H9 (cell line): ENCODE results near the gene ERRFI1. TPM values are rescaled to one million over a fixed set of nuclear protein-coding genes. Genes with fewer than 3 reads are reported as not detected.
"Not testable (repeated sequence)": the region's sequence is repeated elsewhere in the genome, so short reads cannot be mapped to it uniquely, and the experiment has no call there.

Experiments
- DNase-seq: peaks from one replicate; pipeline ENCODE4 v3.0.0-alpha.2; 2017
- H2AFZ ChIP-seq: one replicate; pipeline ENCODE4 v1.6.1; 2013; ENCODE audit warnings: mild to moderate bottlenecking, low read length, control low read depth, moderate library complexity
- H2AK5ac ChIP-seq: 2 replicates; pipeline ENCODE4 v1.6.1; 2013; ENCODE audit warnings: low read length, control low read depth, mixed read lengths; ENCODE audit not compliant: insufficient read length
- H2BK120ac ChIP-seq: one replicate; pipeline ENCODE4 v1.6.1; 2013; ENCODE audit warnings: low read depth, mild to moderate bottlenecking, low read length, control low read depth, inconsistent platforms; ENCODE audit not compliant: poor library complexity, severe bottlenecking
- H2BK12ac ChIP-seq: 2 replicates; pipeline ENCODE4 v1.6.1; 2013; ENCODE audit warnings: low read length, control low read depth, mixed read lengths, low read depth; ENCODE audit not compliant: insufficient read length
- H2BK15ac ChIP-seq: 2 replicates; pipeline ENCODE4 v1.6.1; 2013; ENCODE audit warnings: low read depth, low read length, control low read depth
- H2BK20ac ChIP-seq: one replicate; pipeline ENCODE4 v1.6.1; 2013; ENCODE audit warnings: low read depth, mild to moderate bottlenecking, low read length, control low read depth, inconsistent platforms; ENCODE audit not compliant: poor library complexity, severe bottlenecking
- H2BK5ac ChIP-seq: 2 replicates; pipeline ENCODE4 v1.6.1; 2013; ENCODE audit warnings: low read length, control low read depth, mixed read lengths; ENCODE audit not compliant: insufficient read length
- H3K14ac ChIP-seq: 2 replicates; pipeline ENCODE4 v1.6.1; 2013; ENCODE audit warnings: low read length, control low read depth; ENCODE audit not compliant: insufficient read depth
- H3K18ac ChIP-seq: 2 replicates; pipeline ENCODE4 v1.6.1; 2013; ENCODE audit warnings: low read depth, mild to moderate bottlenecking, mixed read lengths, low read length, control low read depth; ENCODE audit not compliant: insufficient read length
- H3K23ac ChIP-seq: 2 replicates; pipeline ENCODE4 v1.6.1; 2013; ENCODE audit warnings: low read length, control low read depth, mixed read lengths, low read depth; ENCODE audit not compliant: insufficient read length
- H3K23me2 ChIP-seq: 2 replicates; pipeline ENCODE4 v1.6.1; 2013; ENCODE audit warnings: low read depth, mild to moderate bottlenecking, mixed read lengths, low read length, control low read depth; ENCODE audit not compliant: insufficient read length, poor library complexity, severe bottlenecking
- H3K27ac ChIP-seq: 2 replicates; pipeline ENCODE4 v1.5.1; 2013; ENCODE audit warnings: low read length, control low read depth, mixed read lengths, low read depth; ENCODE audit not compliant: insufficient read length
- H3K27me3 ChIP-seq: 2 replicates; pipeline ENCODE4 v1.6.1; 2013; ENCODE audit warnings: low read length, control low read depth, inconsistent platforms; ENCODE audit not compliant: insufficient read depth
- H3K4ac ChIP-seq: 2 replicates; pipeline ENCODE4 v1.6.1; 2013; ENCODE audit warnings: low read depth, mild to moderate bottlenecking, control low read depth, inconsistent platforms, low read length, moderate library complexity
- H3K4me1 ChIP-seq: 2 replicates; pipeline ENCODE4 v1.6.1; 2013; ENCODE audit warnings: low read length, control low read depth, inconsistent platforms; ENCODE audit not compliant: insufficient read depth
- H3K4me2 ChIP-seq: 2 replicates; pipeline ENCODE4 v1.6.1; 2013; ENCODE audit warnings: low read length, control low read depth, mixed read lengths; ENCODE audit not compliant: insufficient read length, insufficient read depth
- H3K56ac ChIP-seq: 2 replicates; pipeline ENCODE4 v1.6.1; 2013; ENCODE audit warnings: low read depth, mild to moderate bottlenecking, mixed read lengths, low read length, control low read depth; ENCODE audit not compliant: insufficient read length
- H3K79me1 ChIP-seq: 2 replicates; pipeline ENCODE4 v1.6.1; 2013; ENCODE audit warnings: low read depth, mild to moderate bottlenecking, moderate library complexity, low read length, control low read depth, inconsistent platforms; ENCODE audit not compliant: insufficient read depth, poor library complexity, severe bottlenecking
- H3K79me2 ChIP-seq: 2 replicates; pipeline ENCODE4 v1.6.1; 2013; ENCODE audit warnings: low read length, control low read depth, inconsistent platforms; ENCODE audit not compliant: insufficient read depth
- H3K9ac ChIP-seq: 2 replicates; pipeline ENCODE4 v1.6.1; 2013; ENCODE audit warnings: low read length, control low read depth, mixed read lengths; ENCODE audit not compliant: insufficient read length; ENCODE audit errors: extremely low read depth
- H3K9me3 ChIP-seq: one replicate; pipeline ENCODE4 v1.6.1; 2013; ENCODE audit warnings: low read depth, low read length, inconsistent platforms; ENCODE audit not compliant: control insufficient read depth
- H3T11ph ChIP-seq: one replicate; pipeline ENCODE4 v1.6.1; 2013; ENCODE audit warnings: mild to moderate bottlenecking, low read length, control low read depth, inconsistent platforms
- H4K20me1 ChIP-seq: one replicate; pipeline ENCODE4 v1.6.1; 2013; ENCODE audit not compliant: control insufficient read depth, insufficient read length, insufficient read depth
- H4K5ac ChIP-seq: 2 replicates; pipeline ENCODE4 v1.6.1; 2013; ENCODE audit warnings: low read depth, mild to moderate bottlenecking, mixed read lengths, low read length, control low read depth; ENCODE audit not compliant: insufficient read length
- H4K8ac ChIP-seq: replicated peaks from 2 replicates; pipeline ENCODE4 v1.6.1; 2013; ENCODE audit warnings: low read length, control low read depth, mixed read lengths, low read depth; ENCODE audit not compliant: insufficient read length
- H4K91ac ChIP-seq: 2 replicates; pipeline ENCODE4 v1.6.1; 2013; ENCODE audit warnings: low read depth, mild to moderate bottlenecking, moderate library complexity, mixed read lengths, low read length, control low read depth; ENCODE audit not compliant: insufficient read length
- H3K27ac Mint-ChIP-seq, 3 experiments: 2 replicates in 2 of 3; 3 replicates in 1 of 3; pipeline ENCODE4 v1.8.0; 2020 to 2021; ENCODE audit warnings: mixed read lengths in 3 of 3, mild to moderate bottlenecking in 1 of 3, moderate library complexity in 1 of 3
- H3K27me3 Mint-ChIP-seq: 2 replicates; pipeline ENCODE4 v1.8.0; 2021; ENCODE audit warnings: low read depth, mild to moderate bottlenecking, moderate library complexity, mixed read lengths
- H3K36me3 Mint-ChIP-seq, 3 experiments: 2 replicates in 2 of 3; 3 replicates in 1 of 3; pipeline ENCODE4 v1.8.0; 2020 to 2021; ENCODE audit warnings: low read depth in 3 of 3, mixed read lengths in 3 of 3; ENCODE audit not compliant: insufficient read depth in 1 of 3
- H3K4me1 Mint-ChIP-seq, 2 experiments: 2 replicates each; pipeline ENCODE4 v1.8.0; 2020; ENCODE audit warnings: mixed read lengths in 2 of 2
- H3K4me3 Mint-ChIP-seq, 2 experiments: 2 replicates in 1 of 2; 3 replicates in 1 of 2; pipeline ENCODE4 v1.8.0; 2020 to 2021; ENCODE audit warnings: mild to moderate bottlenecking in 2 of 2, mixed read lengths in 2 of 2, moderate library complexity in 1 of 2
- H3K9me3 Mint-ChIP-seq, 2 experiments: 2 replicates in 1 of 2; 3 replicates in 1 of 2; pipeline ENCODE4 v1.8.0; 2020; ENCODE audit warnings: mild to moderate bottlenecking in 2 of 2, mixed read lengths in 2 of 2, moderate library complexity in 1 of 2
- WGBS: extraction: QIAGEN DNeasy Blood & Tissue Kit; methylation state at CpG from one replicate; pipeline ENCODE4 v1.1.7; 2013; ENCODE audit warnings: missing lambda C conversion rate, low lambda C conversion rate, mixed read lengths; ENCODE audit not compliant: insufficient read length; ENCODE audit errors: extremely low coverage; 5-methylcytosine and 5-hydroxymethylcytosine counted together
- total RNA-seq: library from RNA; stranded (reverse); gene quantifications from 2 replicates; pipeline ENCODE4 v1.2.1, GENCODE V29; 2021

The ERRFI1 gene
- total RNA-seq, 1 experiment from 2014 or later: 20.8 TPM

DNA sequence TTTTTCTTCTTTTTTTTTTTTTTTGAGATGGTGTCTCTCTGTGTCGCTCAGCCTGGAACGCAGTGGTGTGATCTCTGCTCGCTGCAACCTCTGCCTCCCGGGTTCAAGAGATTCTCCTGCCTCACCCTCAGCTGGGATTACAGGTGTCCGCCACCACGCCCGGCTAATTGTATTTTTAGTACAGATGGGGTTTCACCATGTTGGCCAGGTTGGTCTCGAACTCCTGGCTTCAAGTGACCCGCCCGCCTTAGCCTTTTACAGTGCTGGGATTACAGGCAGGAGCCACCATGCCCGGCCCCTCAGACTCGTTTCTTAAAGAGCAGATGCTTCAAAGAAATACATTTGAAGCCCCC lies 62.8 kb downstream of the ERRFI1 start:
- not testable (repeated sequence) for H3K4me2 ChIP-seq, H3K18ac ChIP-seq, H3K9me3 Mint-ChIP-seq, H2AK5ac ChIP-seq, H3K9me3 ChIP-seq, H2BK15ac ChIP-seq, H3K79me1 ChIP-seq, H3K4ac ChIP-seq, H3T11ph ChIP-seq, H2BK20ac ChIP-seq, H3K79me2 ChIP-seq, H3K27me3 Mint-ChIP-seq, DNase-seq, H3K4me1 ChIP-seq, H2BK120ac ChIP-seq, H4K20me1 ChIP-seq, H3K27me3 ChIP-seq, H3K14ac ChIP-seq, H2AFZ ChIP-seq, H4K8ac ChIP-seq, H3K27ac Mint-ChIP-seq, H2BK12ac ChIP-seq, H3K9ac ChIP-seq, H3K23me2 ChIP-seq, H4K91ac ChIP-seq, H3K23ac ChIP-seq, H3K56ac ChIP-seq, H3K27ac ChIP-seq, H2BK5ac ChIP-seq, H4K5ac ChIP-seq
- WGBS: no CpG with 5 or more reads among the region's 12 CpGs
- peak overlapping the region; percentile 97; a peak in 4 of 5 replicates for H3K4me3 Mint-ChIP-seq
- peaks cover 15 to 20% of the 10 kb centered on the region in 2 experiments for H3K4me1 Mint-ChIP-seq
- H3K36me3 Mint-ChIP-seq: peaks cover 37 to 59% (median 47%) of the 10 kb centered on the region in 3 experiments
